ENCODE measurements around the gene TMEM164.
A peak's percentile ranks its signal among the peaks of the same experiment; 100 is the strongest.

The TMEM164 gene

GRCh38 chrX:110173192-110174175 is 170.6 kb downstream of the TMEM164 start:
- no peak for DNase-seq

DNA sequence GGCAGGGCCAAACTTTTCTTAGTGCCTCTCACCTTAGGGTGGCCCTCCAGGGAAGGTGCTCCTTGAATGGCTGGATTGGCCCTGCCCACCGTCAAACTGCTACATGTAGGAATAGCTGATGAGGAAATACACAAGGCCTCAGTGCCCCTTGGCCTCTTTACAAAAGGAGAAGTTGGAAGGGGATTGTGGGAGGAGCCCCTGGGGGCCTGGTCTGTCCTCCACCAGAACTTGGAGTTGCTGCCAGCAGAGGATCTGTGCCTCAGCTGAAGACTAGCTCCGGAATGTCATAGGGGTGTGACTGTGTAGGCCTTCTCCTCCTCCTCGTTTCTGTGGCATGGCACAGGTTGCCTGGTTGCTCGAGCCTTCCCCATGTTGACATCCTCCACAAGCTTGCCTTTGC is 172.2 kb downstream of the TMEM164 start:
- no peak for DNase-seq

DNA sequence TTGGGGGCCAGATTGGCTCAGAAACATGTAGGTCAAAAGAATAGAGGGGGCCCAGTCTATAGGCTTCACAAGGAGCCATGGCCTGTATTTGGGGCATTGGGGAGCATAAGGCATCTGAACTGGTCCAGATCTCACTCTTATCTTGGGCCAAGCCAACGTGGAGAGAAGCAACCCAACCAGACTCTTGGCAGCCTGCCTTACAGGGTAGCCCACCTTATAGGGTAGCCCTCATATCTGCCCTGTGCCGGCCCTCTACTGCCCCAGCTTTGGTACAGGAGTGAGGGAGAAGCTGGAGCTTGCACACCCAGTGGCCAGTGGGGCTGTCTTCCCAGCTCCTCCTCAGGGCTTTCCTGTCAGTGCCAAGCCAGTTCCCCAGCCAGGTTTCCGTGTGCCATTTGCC is 172.8 kb downstream of the TMEM164 start:
- DNase-seq, result no peak

DNA sequence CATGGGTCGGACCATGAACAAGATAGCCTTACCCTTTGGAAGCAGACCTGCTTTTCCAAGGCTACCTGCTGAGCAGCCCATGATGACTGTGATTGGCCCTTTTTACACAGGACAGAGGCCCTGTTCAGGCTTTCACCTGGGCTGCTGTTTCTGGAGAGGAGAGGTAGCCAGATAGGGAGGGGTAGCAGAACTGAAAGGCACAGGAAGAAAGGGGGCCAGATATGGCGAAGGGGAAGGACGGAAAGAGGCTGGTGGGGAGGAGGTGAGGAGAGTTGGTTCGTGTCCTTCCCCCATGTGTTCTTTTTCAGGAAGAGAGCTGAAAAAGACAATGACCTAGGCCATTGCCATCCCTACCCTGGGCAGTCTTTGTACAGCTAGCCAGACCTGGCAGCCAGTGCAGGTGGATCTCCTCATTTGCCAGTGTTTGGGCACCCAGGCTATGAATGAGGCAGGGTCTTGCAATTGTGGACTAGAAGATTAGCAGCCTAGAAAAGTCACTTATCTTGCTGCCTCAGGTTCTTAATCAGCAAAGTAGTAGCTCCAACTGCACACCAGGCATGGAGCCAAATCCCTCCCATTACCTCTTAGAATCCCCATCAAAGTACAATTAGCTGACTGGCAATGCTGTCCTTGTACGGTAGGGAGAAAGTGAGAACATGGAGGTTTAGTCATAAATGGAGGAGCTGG is 175.4 kb downstream of the TMEM164 start:
- DNase-seq, result no peak

GRCh38 chrX:110180176-110180927 is 177.4 kb downstream of the TMEM164 start:
- DNase-seq, result no peak

- no peak for DNase-seq
Observed at GRCh38 chrX:110180928-110181310, 178.0 kb downstream of the TMEM164 start.

DNA sequence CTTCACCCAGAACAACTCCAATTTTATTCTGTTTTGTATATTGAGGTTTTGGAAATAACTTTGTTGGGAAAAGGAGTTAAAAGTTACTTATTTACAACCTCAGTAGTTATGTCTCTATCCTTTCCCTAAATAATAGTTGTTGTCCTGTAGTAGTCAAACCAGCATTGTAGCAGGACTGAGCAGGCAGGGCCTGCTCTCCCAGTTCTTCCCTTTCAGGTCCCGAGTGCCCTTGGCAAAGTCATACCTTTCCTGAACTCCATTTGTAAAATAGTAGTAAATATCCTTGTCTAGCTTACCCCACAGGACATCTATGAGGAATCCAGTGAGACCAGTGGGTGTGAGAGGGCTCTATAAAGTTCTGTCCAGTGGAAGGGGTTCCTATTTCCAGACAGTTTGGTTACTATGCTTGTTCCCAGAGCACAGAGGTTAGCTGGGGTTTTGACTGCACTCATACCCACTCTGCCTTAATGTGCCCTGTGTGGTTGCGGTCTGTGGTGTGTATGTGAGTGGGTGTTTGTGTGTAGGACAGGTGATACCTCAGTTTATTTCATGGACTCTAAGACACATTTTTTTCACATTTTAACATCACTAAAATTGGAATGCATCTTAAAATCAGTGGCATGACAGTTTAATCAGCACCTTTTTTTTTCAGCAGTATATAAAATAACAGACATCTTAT is 178.7 kb downstream of the TMEM164 start:
- DNase-seq, result no peak

DNA sequence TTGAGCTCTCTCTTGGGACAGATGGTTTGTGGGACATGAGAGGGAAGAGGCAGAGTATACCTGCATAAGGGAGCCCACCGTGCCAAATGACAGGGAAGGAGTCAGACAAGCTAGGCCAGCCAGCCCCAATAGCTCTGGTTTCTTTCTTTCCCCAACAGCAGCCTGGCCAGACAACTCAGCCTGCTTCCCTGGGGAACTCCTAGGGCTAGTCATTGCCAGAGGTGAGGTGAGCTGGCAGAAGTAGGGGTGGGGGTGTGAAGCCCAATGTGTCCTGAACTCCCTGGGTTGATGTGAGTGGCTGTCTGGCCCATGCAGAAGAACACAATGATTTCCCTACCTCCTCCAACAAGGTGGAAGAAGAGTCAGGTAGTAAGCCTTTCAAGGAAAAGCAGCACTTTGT is 179.4 kb downstream of the TMEM164 start:
- DNase-seq, result no peak

GRCh38 chrX:110182865-110183264 is 180.0 kb downstream of the TMEM164 start:
- no peak for DNase-seq

DNA sequence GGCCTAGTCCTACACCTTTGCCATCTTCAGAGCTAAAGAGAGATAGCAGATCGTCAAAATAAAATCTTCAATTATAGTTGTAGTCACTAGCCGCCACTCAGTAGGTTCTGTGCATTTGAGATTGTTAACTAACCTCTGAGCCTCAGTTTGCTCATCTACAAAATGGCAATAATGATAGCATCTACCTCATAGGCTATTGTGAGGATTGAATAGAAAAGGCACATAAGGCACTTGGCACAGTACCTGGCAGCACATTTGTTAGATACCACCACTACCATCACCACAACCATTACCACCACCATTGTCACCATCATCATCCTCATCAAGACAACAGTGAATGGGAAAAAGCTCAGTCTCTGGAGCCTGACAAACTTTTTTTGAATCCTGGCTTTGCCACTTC is 180.4 kb downstream of the TMEM164 start:
- no peak for DNase-seq

DNA sequence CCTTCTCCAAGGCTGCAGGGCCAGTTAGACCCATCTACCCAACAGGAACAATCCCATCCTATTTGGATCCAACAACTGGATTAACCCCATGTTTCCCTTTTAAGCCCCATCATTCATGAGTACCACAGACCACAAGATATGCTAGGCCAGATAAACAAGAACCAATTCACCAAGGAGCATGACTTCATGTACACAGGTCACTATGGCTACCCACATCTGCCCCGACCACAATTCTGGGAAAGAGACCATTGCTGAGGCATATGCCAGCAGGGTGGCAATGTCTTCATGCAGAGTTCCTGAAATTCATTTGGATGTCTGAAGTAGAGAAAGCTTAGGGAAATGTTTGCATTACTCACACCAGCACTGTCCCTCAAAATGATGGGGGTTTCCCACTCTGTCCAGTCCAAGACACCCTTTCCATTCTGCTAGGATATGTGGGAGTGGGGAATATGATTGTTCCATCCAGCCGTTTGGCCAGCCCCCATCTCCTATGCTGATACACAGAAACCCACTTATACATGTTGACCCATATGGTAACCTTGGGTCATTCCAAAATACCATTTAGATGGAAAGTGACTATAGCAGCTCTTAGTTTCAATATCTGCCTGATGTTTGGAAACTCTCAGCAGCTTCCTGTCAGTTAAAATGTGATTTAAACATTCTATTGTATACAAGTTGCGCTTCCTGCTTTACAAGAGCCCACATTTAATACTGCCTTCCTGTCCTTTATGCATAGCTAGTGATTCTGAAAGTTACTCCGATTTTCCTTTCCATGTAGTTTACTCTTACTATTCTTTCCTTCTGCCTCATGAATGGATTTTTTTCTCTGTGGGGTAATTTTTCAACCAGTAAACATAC is 186.0 kb downstream of the TMEM164 start:
- no peak for DNase-seq

- no peak for DNase-seq
Observed at GRCh38 chrX:110192516-110192915, 189.6 kb downstream of the TMEM164 start.

- no peak for DNase-seq
Observed at GRCh38 chrX:110194977-110195376, 192.1 kb downstream of the TMEM164 start.

- DNase-seq, result no peak
Observed at GRCh38 chrX:110201799-110202198, 198.9 kb downstream of the TMEM164 start.

- no peak for DNase-seq
Observed at GRCh38 chrX:110204986-110205385, 202.1 kb downstream of the TMEM164 start.

DNA sequence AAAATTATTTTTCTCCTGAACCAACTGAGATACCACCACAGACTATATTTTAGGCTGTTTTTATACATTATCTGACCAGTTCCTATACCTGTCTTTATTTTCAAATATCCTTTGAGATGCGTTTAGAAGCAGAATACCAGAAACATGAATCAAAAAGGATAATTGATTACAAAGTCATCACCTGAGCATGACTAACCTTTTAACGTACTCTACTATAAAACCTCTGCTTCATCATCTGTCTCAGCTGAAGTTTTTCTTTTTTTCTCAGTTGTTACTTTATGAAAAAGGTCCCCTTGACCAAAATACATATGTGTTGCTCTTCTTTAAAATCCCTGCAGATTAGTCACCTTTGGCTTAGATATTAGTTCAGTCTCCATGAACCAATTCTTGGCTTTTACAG is 205.2 kb downstream of the TMEM164 start:
- DNase-seq, result no peak

DNA sequence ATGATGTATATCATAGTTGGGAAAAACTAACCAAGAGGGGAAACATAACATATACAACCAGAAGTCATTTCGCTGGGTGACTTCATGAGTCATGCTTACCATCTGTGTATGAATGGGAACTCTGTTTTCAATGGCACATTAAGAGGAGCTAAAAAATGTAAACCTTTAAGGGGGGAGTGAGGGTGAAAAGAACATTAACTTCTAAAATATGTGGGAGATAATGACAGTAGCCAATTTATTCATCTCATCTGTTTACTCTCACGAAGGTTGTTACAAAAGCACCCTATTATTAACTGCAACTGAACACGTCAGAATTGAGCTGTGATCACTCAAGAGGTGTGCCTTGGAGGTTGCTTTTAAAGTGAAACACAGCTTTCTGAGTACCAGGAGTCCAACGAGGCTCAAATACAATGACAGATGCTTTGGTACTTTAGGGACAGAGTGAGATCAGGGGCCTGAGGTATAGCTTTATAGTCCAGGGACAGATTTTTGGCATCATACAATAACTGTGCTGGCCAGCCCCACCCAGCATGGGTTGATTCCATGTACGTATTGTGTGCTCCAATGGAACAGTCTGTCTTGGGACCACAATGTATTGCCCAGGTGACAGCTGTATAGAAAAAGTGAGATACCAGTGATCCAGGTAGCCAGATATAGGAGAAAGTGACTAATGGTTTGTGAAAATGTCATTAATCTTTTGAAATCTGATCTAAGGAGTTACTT is 207.7 kb downstream of the TMEM164 start:
- DNase-seq, result peak; percentile 15

GRCh38 chrX:110211340-110211739 is 208.4 kb downstream of the TMEM164 start:
- no peak for DNase-seq

DNA sequence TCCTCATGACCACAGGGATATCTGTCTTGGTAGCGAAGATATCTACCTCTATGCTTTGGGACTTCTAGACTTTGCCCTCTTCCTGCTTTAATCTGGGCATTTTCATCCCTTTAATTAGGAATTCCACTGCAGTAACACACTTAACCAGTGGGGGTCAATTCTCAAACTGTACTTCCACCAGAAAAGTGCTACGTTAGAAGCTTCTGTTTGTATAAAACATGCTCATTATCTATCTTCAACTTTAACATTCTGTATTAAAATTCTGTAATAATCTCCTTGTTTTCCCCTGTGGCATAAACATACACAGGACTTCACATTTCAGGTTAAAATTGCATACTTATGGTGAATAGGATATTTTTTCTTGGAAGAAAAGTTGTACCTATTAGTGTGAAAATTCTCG is 209.4 kb downstream of the TMEM164 start:
- DNase-seq, result no peak

GRCh38 chrX:110213183-110213582 is 210.3 kb downstream of the TMEM164 start:
- DNase-seq, result no peak

DNA sequence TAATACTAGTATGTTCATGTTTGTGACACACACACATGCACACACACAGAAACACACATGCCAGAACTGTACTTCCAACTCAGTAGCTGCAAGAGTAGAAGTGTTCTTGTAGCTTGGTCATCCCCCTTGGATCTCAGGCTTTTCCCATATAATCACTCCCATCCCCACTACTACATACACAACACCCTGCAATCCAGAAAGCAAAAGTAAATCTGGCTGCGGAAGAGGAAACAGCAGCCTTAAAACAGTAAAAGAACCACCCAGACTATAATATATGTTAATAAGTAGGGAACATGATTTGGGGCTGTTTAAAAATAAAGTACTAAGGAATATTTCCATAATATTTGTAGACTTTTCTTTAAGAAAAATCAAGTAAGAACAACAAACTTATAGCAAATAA is 211.8 kb downstream of the TMEM164 start:
- DNase-seq, result no peak

All from NCI-H774 (cell line).